K562 (cell line): Measurements from ENCODE around the gene HHIPL1. TPM values are rescaled to one million over a fixed set of nuclear protein-coding genes. Genes with fewer than 3 reads are reported as not detected.

Experiments used
- ATAC-seq: fragments of 200-7000 bp; cut with Tn5 transposase; 3 replicates; pipeline ENCODE4 v1.9.1; 2020; ENCODE audit warnings: moderate library complexity
- BruUV-seq: library from RNA; stranded (reverse); fragments of 400-500 nt; replicated peaks from 2 replicates; lab custom pipeline; 2021; lab: Mats Ljungman, UMichigan
- CTCF ChIA-PET: fragments of 300-600 bp; formaldehyde crosslinking; extraction: SDS; loops from one replicate; lab custom pipeline; 2021; ENCODE audit warnings: low intra/inter-chr PET ratio; lab: Yijun Ruan, JAX
- POLR2A ChIA-PET: fragments of 300-600, 350-650 bp; sonication (Branson Sonifier 250); formaldehyde crosslinking; extraction: SDS; loops from one replicate; lab custom pipeline; 2021; ENCODE audit warnings: antibody characterized with exemption, inconsistent platforms; lab: Yijun Ruan, JAX
- DNase-seq, 4 experiments: peaks; one replicate each; pipeline versions ENCODE4 v3.0.0 to v3.0.0-alpha.2; 2011 to 2018; ENCODE audit warnings: low spot score in 3 of 4, mixed read lengths in 3 of 4; ENCODE audit errors: extremely low read depth in 1 of 4
- FAIRE-seq: peaks from 2 replicates; lab custom pipeline; 2011; peaks lifted over from hg19 to GRCh38; lab: Jason Lieb, UNC
- H2AFZ ChIP-seq: 2 replicates; pipeline ENCODE4 v1.6.0; 2011; ENCODE audit warnings: low read depth, low read length, control low read depth, inconsistent platforms
- H3K27ac ChIP-seq: fragments of 200-600 bp; 3 replicates; pipeline ENCODE4 v1.8.0; 2011; ENCODE audit warnings: low read depth, mild to moderate bottlenecking, control low read depth, inconsistent platforms, low read length, moderate library complexity, mixed read lengths; ENCODE audit errors: extremely low read depth
- H3K27me3 ChIP-seq, 2 experiments: fragments of 300-600 bp in 1 of 2; 2 replicates in 1 of 2; 3 replicates in 1 of 2; pipeline versions ENCODE4 v1.6.0 to v1.8.0; 2011; ENCODE audit warnings: inconsistent platforms in 2 of 2, low read length in 2 of 2, mild to moderate bottlenecking in 1 of 2, mixed read lengths in 1 of 2, moderate library complexity in 1 of 2; ENCODE audit not compliant: control insufficient read depth in 2 of 2, insufficient read depth in 2 of 2
- H3K36me3 ChIP-seq: fragments of 300-600 bp; 3 replicates; pipeline ENCODE4 v1.8.0; 2011; ENCODE audit warnings: mild to moderate bottlenecking, low read length, inconsistent platforms; ENCODE audit not compliant: control insufficient read depth, insufficient read depth
- H3K4me1 ChIP-seq, 2 experiments: fragments of 200-600 bp in 1 of 2; replicated peaks in 1 of 2; 2 replicates in 1 of 2; 3 replicates in 1 of 2; pipeline versions ENCODE4 v1.5.1 to v1.8.0; 2011; ENCODE audit warnings: inconsistent platforms in 2 of 2, low read length in 2 of 2, mild to moderate bottlenecking in 1 of 2, mixed read lengths in 1 of 2, moderate library complexity in 1 of 2; ENCODE audit not compliant: control insufficient read depth in 2 of 2, insufficient read depth in 2 of 2
- H3K4me2 ChIP-seq: 2 replicates; pipeline ENCODE4 v1.6.1; 2011; ENCODE audit warnings: low read length, control low read depth, inconsistent platforms, mixed read lengths; ENCODE audit not compliant: insufficient read depth
- H3K4me3 ChIP-seq: fragments of 200-600 bp; sonication (generic), shearing (Covaris generic); 2 replicates; pipeline ENCODE4 v1.5.1; 2016; ENCODE audit warnings: control low read depth, inconsistent platforms
- H3K79me2 ChIP-seq: fragments of 200-600 bp; 3 replicates; pipeline ENCODE4 v1.8.0; 2011; ENCODE audit warnings: low read length, inconsistent platforms; ENCODE audit not compliant: control insufficient read depth, insufficient read depth
- H3K9ac ChIP-seq, 2 experiments: 2 replicates each; pipeline versions ENCODE4 v1.6.0 to v1.6.1; 2011; ENCODE audit warnings: low read depth in 2 of 2, low read length in 2 of 2, control low read depth in 1 of 2, inconsistent platforms in 1 of 2, mild to moderate bottlenecking in 1 of 2, mixed read lengths in 1 of 2; ENCODE audit not compliant: insufficient read depth in 1 of 2
- H3K9me1 ChIP-seq: one replicate; pipeline ENCODE4 v1.6.0; 2011; ENCODE audit warnings: inconsistent platforms, mild to moderate bottlenecking, low read length, moderate library complexity; ENCODE audit not compliant: control insufficient read depth, insufficient read depth
- H3K9me3 ChIP-seq: replicated peaks from 2 replicates; pipeline ENCODE4 v1.5.1; 2011; ENCODE audit warnings: low read depth, low read length, inconsistent platforms; ENCODE audit not compliant: control insufficient read depth, insufficient read depth
- H4K20me1 ChIP-seq: replicated peaks from 2 replicates; pipeline ENCODE4 v1.6.1; 2011; ENCODE audit warnings: low read length, inconsistent platforms, mixed read lengths; ENCODE audit not compliant: control insufficient read depth, insufficient read depth
- BRD9 ChIP-seq: fragments of 450-650 bp; IDR thresholded peaks from 2 replicates; pipeline ENCODE4 v1.6.1; 2018; ENCODE audit warnings: low read depth; ENCODE audit not compliant: partially characterized antibody
- KLF6 ChIP-seq: fragments of 250-450 bp; sonication (Bioruptor Pico); IDR thresholded peaks from 2 replicates; pipeline ENCODE4 v1.4.0; 2020; ENCODE audit warnings: mild to moderate bottlenecking, moderate library complexity, borderline replicate concordance
- POLR2B ChIP-seq: fragments of 450-650 bp; IDR thresholded peaks from 2 replicates; pipeline ENCODE4 v1.6.1; 2018; ENCODE audit warnings: low read depth; ENCODE audit not compliant: partially characterized antibody
- RNF2 ChIP-seq: sonication (generic); IDR thresholded peaks from 2 replicates; pipeline ENCODE4 v1.6.1; 2016
- WGBS: fragments of 100-300 bp; shearing (Covaris generic); methylation state at CpG from one replicate; pipeline ENCODE4 v1.1.6; 2016; ENCODE audit warnings: low coverage, mixed read lengths; ENCODE audit not compliant: insufficient coverage; ENCODE audit errors: missing lambda C conversion rate; 5-methylcytosine and 5-hydroxymethylcytosine counted together
- in situ Hi-C: fragments of 300-500 bp; cut with MboI; formaldehyde crosslinking; loops from 4 replicates; pipeline ENCODE4 v1.15.0; 2018; ENCODE audit warnings: inconsistent platforms, mixed read lengths
- intact Hi-C: fragments of 100-400 bp; cut with micrococcal nuclease; formaldehyde crosslinking; loops from 2 replicates; pipeline ENCODE4 v1.14.2; 2022
- polyA plus RNA-seq, 8 experiments: library from polyadenylated mRNA; depleted of rRNA in 4 of 8; stranded (reverse) in 5 of 8; unstranded in 3 of 8; fragments of >200 nt; fragmentation: Nextera tagmentation in 2 of 8; fragmentation: Illumina TruSeq in 1 of 8; extraction: Ambion mirVana in 2 of 8; extraction: Trizol in 1 of 8; gene quantifications; 2 replicates each; pipeline versions ENCODE4 v1.2.1 to v1.2.3, GENCODE V29; 2011 to 2014; ENCODE audit warnings: inconsistent platforms in 1 of 8, missing spikeins in 1 of 8
- total RNA-seq, 7 experiments: library from RNA; depleted of rRNA in 6 of 7; stranded (reverse); fragments of >200 nt in 6 of 7; fragmentation: Illumina TruSeq in 2 of 7; extraction: Trizol in 2 of 7; gene quantifications; 2 replicates each; pipeline versions ENCODE4 v1.2.1 to v1.2.3, GENCODE V29; 2011 to 2021; ENCODE audit warnings: low replicate concordance in 1 of 7
- TF ChIP-seq, protein P1 (sequence below): fragments of 450-650 bp; IDR thresholded peaks from 2 replicates; pipeline ENCODE4 v1.7.1; 2018; ENCODE audit warnings: mild to moderate bottlenecking, low read depth; ENCODE audit not compliant: partially characterized antibody
- TF ChIP-seq, protein P2 (sequence below): fragments of 250-450 bp; sonication (Bioruptor Pico); IDR thresholded peaks from 2 replicates; pipeline ENCODE4 v1.9.0; 2021; ENCODE audit warnings: mild to moderate bottlenecking

The HHIPL1 gene
- total and polyA plus RNA-seq, 9 of the 15 experiments (the other 6 are each of a cell fraction or from before 2014, with no cell fraction given) = not detected

- peaks cover 4% of the 10 kb centered on the region for H3K9me3 ChIP-seq
- no peaks in the 10 kb centered on the region for H3K4me1 ChIP-seq
- H3K27me3 ChIP-seq = peaks cover 2 to 13% of the 10 kb centered on the region in 2 experiments; a peak in 3 of 5 replicates
- WGBS = 5% methylated on average over 10 of the region's 12 CpGs
- H4K20me1 ChIP-seq = no peaks in the 10 kb centered on the region
- no peak overlapping the region for H3K4me2 ChIP-seq
- H3K79me2 ChIP-seq = no peaks in the 10 kb centered on the region
- no peaks in the 10 kb centered on the region for H3K36me3 ChIP-seq
- FAIRE-seq (no peak), ATAC-seq (no peak), DNase-seq (no peak)
- TF ChIP-seq, protein P1, sequence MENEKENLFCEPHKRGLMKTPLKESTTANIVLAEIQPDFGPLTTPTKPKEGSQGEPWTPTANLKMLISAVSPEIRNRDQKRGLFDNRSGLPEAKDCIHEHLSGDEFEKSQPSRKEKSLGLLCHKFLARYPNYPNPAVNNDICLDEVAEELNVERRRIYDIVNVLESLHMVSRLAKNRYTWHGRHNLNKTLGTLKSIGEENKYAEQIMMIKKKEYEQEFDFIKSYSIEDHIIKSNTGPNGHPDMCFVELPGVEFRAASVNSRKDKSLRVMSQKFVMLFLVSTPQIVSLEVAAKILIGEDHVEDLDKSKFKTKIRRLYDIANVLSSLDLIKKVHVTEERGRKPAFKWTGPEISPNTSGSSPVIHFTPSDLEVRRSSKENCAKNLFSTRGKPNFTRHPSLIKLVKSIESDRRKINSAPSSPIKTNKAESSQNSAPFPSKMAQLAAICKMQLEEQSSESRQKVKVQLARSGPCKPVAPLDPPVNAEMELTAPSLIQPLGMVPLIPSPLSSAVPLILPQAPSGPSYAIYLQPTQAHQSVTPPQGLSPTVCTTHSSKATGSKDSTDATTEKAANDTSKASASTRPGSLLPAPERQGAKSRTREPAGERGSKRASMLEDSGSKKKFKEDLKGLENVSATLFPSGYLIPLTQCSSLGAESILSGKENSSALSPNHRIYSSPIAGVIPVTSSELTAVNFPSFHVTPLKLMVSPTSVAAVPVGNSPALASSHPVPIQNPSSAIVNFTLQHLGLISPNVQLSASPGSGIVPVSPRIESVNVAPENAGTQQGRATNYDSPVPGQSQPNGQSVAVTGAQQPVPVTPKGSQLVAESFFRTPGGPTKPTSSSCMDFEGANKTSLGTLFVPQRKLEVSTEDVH = no peak
- no peak for TF ChIP-seq BRD9
- no peak for TF ChIP-seq POLR2B
- no peak for TF ChIP-seq RNF2
- TF ChIP-seq, protein P2, sequence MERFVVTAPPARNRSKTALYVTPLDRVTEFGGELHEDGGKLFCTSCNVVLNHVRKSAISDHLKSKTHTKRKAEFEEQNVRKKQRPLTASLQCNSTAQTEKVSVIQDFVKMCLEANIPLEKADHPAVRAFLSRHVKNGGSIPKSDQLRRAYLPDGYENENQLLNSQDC (CRISPR knock-in tag) = no peak
- no peak for TF ChIP-seq KLF6 (CRISPR knock-in tag)
- no TSS peak for BruUV-seq
- ChIA-PET CTCF (no interaction called here), POLR2A (no interaction called here)
- H3K9ac ChIP-seq = no peak overlapping the region
- no peaks in the 10 kb centered on the region for H3K9me1 ChIP-seq
- no peak overlapping the region for H3K4me3 ChIP-seq
- H2AFZ ChIP-seq = no peak overlapping the region
- in situ Hi-C loops = no loop called here
- intact Hi-C loops = no loop called here
- H3K27ac ChIP-seq = no peak overlapping the region
Observed at GRCh38 chr14:99699085-99699760, 54.3 kb downstream of the HHIPL1 start.
